B cell (primary cell): ENCODE data around the gene TIAM2. TPM values are rescaled to one million over a fixed set of nuclear protein-coding genes. Genes with fewer than 3 reads are reported as not detected.
"Not testable (repeated sequence)": the region's sequence is repeated elsewhere in the genome, so short reads cannot be mapped to it uniquely, and the experiment has no call there.

Experiments
- ATAC-seq: fragments of 200-7000 bp; cut with Tn5 transposase; one replicate; pipeline ENCODE4 v1.10.0; 2021; ENCODE audit warnings: low read depth, mild to moderate bottlenecking, moderate number of reproducible peaks, moderate library complexity
- CTCF ChIA-PET: fragments of 350-600 bp; sonication (Branson Sonifier 250); formaldehyde crosslinking; loops from one replicate; lab custom pipeline; 2021; ENCODE audit warnings: antibody characterized with exemption, inconsistent platforms; lab: Charles Lee
- POLR2A ChIA-PET: fragments of 350-600 bp; sonication (Branson Sonifier 250); formaldehyde crosslinking; loops from one replicate; lab custom pipeline; 2021; ENCODE audit warnings: antibody characterized with exemption; lab: Charles Lee
- DNase-seq: peaks from one replicate; pipeline ENCODE4 v3.0.0; 2013
- H2AFZ ChIP-seq: 2 replicates; pipeline ENCODE4 v1.6.1; 2012; ENCODE audit warnings: mild to moderate bottlenecking, low read depth, low read length; ENCODE audit not compliant: insufficient read depth, poor library complexity, severe bottlenecking
- H3K27ac ChIP-seq, 2 donors: 1 replicate in 1 of 2; 2 replicates in 1 of 2; pipeline ENCODE4 v1.5.1; 2012 to 2013; ENCODE audit warnings: low read length in 2 of 2, mild to moderate bottlenecking in 2 of 2, moderate library complexity in 1 of 2
- H3K27me3 ChIP-seq, 4 experiments: fragments of 200-600 bp in 1 of 4; sonication (generic) in 1 of 4; replicated peaks in 1 of 4; 1 replicate in 2 of 4; 2 replicates in 2 of 4; pipeline versions ENCODE4 v1.6.1 to v1.7.0; 2013 to 2016; ENCODE audit warnings: low read length in 3 of 4, mild to moderate bottlenecking in 2 of 4, mixed read lengths in 1 of 4, moderate library complexity in 1 of 4; ENCODE audit not compliant: insufficient read depth in 4 of 4, control insufficient read depth in 3 of 4; ENCODE audit errors: control extremely low read depth in 1 of 4
- H3K36me3 ChIP-seq, 2 experiments: replicated peaks in 1 of 2; 1 replicate in 1 of 2; 2 replicates in 1 of 2; pipeline versions ENCODE4 v1.6.1 to v1.7.1; 2013; ENCODE audit warnings: low read length in 1 of 2; ENCODE audit not compliant: insufficient read depth in 2 of 2, control insufficient read depth in 1 of 2; ENCODE audit errors: control extremely low read depth in 1 of 2, extremely low read depth in 1 of 2
- H3K4me1 ChIP-seq, 2 donors: fragments of 200-600 bp in 1 of 2; sonication (generic) in 1 of 2; 1 replicate in 1 of 2; 2 replicates in 1 of 2; pipeline versions ENCODE4 v1.5.1 to v1.6.1; 2013 to 2017; ENCODE audit warnings: low read length in 2 of 2; ENCODE audit not compliant: control insufficient read depth in 2 of 2, insufficient read depth in 2 of 2
- H3K4me2 ChIP-seq: replicated peaks from 2 replicates; pipeline ENCODE3; 2012; ENCODE audit warnings: mild to moderate bottlenecking, low read depth, low read length; ENCODE audit not compliant: poor library complexity, severe bottlenecking
- H3K4me3 ChIP-seq, 5 experiments: fragments of 200-600 bp in 1 of 5; sonication (generic) in 1 of 5; 1 replicate in 3 of 5; 2 replicates in 2 of 5; pipeline versions ENCODE4 v1.5.1 to v1.7.0; 2011 to 2016; ENCODE audit warnings: low read length in 4 of 5, mild to moderate bottlenecking in 4 of 5, low read depth in 2 of 5, control low read depth in 1 of 5, moderate library complexity in 1 of 5; ENCODE audit not compliant: insufficient read depth in 1 of 5; ENCODE audit errors: control extremely low read depth in 1 of 5, extremely low read depth in 1 of 5
- H3K79me2 ChIP-seq: fragments of 200-600 bp; sonication (generic); one replicate; pipeline ENCODE4 v1.6.0; 2016; ENCODE audit warnings: low read length; ENCODE audit not compliant: control insufficient read depth, insufficient read depth
- H3K9ac ChIP-seq: fragments of 200-600 bp; sonication (generic); 2 replicates; pipeline ENCODE4 v1.6.1; 2017; ENCODE audit warnings: mild to moderate bottlenecking, low read length, moderate library complexity
- H3K9me3 ChIP-seq, 3 donors: one replicate each; pipeline versions ENCODE4 v1.6.1 to v1.7.1; 2013; ENCODE audit warnings: low read length in 2 of 3; ENCODE audit not compliant: control insufficient read depth in 2 of 3, insufficient read depth in 1 of 3; ENCODE audit errors: control extremely low read depth in 1 of 3
- H4K20me1 ChIP-seq: 2 replicates; pipeline ENCODE4 v1.6.0; 2012; ENCODE audit warnings: mild to moderate bottlenecking, low read length; ENCODE audit not compliant: insufficient read depth, control insufficient read depth, poor library complexity, severe bottlenecking
- H3K27ac Mint-ChIP-seq: one replicate; pipeline ENCODE4 v1.8.0; 2021; ENCODE audit warnings: mixed read lengths
- H3K27me3 Mint-ChIP-seq: one replicate; pipeline ENCODE4 v1.8.0; 2021; ENCODE audit warnings: mixed read lengths
- H3K4me1 Mint-ChIP-seq: one replicate; pipeline ENCODE4 v1.8.0; 2021; ENCODE audit warnings: mixed read lengths
- H3K4me3 Mint-ChIP-seq: one replicate; pipeline ENCODE4 v1.8.0; 2021; ENCODE audit warnings: mixed read lengths
- H3K9me3 Mint-ChIP-seq: one replicate; pipeline ENCODE4 v1.8.0; 2022; ENCODE audit warnings: mixed read lengths; ENCODE audit not compliant: insufficient read depth
- CTCF ChIP-seq: fragments of 200-600 bp; IDR thresholded peaks from one replicate; pipeline ENCODE4 v1.8.0; 2022; ENCODE audit warnings: antibody characterized with exemption, mild to moderate bottlenecking
- EZH2 ChIP-seq: IDR thresholded peaks from 2 replicates; pipeline ENCODE4 v1.6.1; 2012; ENCODE audit warnings: borderline replicate concordance, low read depth, mild to moderate bottlenecking, moderate library complexity, low read length; ENCODE audit not compliant: insufficient read depth, poor library complexity, severe bottlenecking
- WGBS: methylation state at CpG from one replicate; pipeline ENCODE4 v1.1.5; 2013; ENCODE audit warnings: missing lambda C conversion rate; ENCODE audit not compliant: insufficient coverage; 5-methylcytosine and 5-hydroxymethylcytosine counted together
- intact Hi-C: fragments of 100-400 bp; cut with micrococcal nuclease; formaldehyde crosslinking; loops from one replicate; pipeline ENCODE4 v1.10.0; 2022
- polyA plus RNA-seq: library from polyadenylated mRNA; depleted of rRNA; stranded (reverse); fragments of >200 nt; gene quantifications from 2 replicates; pipeline ENCODE4 v1.2.3, GENCODE V29; 2012
- total RNA-seq, 2 donors: library from RNA; stranded (reverse); fragments of 120-200 nt in 1 of 2; gene quantifications; 1 replicate in 1 of 2; 2 replicates in 1 of 2; pipeline versions ENCODE4 v1.2.3 to v1.2.4, GENCODE V29; 2013 to 2022

Gene TIAM2
- total and polyA plus RNA-seq, 2 donors (not counting 1 experiment from before 2014, with no cell fraction given), result 13.1 to 18.8 TPM

- ChIA-PET POLR2A (no interaction called here), CTCF (no interaction called here)
- no peak for TF ChIP-seq EZH2
- TF ChIP-seq CTCF, result no peak
- Histone ChIP-seq H4K20me1 (no peaks in the 10 kb centered on the region), H3K4me3 (no peak overlapping the region), H2AFZ (no peak overlapping the region), H3K9me3 (peaks cover 0 to 4% (median 0%) of the 10 kb centered on the region in 3 donors), H3K9ac (no peak overlapping the region), H3K4me2 (no peak overlapping the region), H3K79me2 (no peaks in the 10 kb centered on the region), H3K4me1 (no peaks in the 10 kb centered on the region), H3K36me3 (no peaks in the 10 kb centered on the region), H3K27me3 (no peaks in the 10 kb centered on the region), H3K27ac (no peak overlapping the region)
- ATAC-seq (no peak), DNase-seq (no peak)
- intact Hi-C loops, result no loop called here
- Mint-ChIP-seq H3K27ac (no peak overlapping the region), H3K4me3 (no peak overlapping the region), H3K9me3 (peaks cover 4% of the 10 kb centered on the region), H3K27me3 (no peaks in the 10 kb centered on the region), H3K4me1 (peaks cover 4% of the 10 kb centered on the region)
- 92% methylated on average over 6 of the region's 8 CpGs for WGBS
These were observed 105.0 kb downstream of the TIAM2 start for GRCh38 chr6:155100087-155100486.

GRCh38 chr6:155100591-155100990 is 105.5 kb downstream of the TIAM2 start:
- intact Hi-C loops, result no loop called here
- Histone ChIP-seq H3K4me3 (no peak overlapping the region), H3K36me3 (no peaks in the 10 kb centered on the region), H3K9ac (no peak overlapping the region), H3K4me2 (no peak overlapping the region), H3K9me3 (peaks cover 0 to 4% (median 0%) of the 10 kb centered on the region in 3 donors), H4K20me1 (no peaks in the 10 kb centered on the region), H3K79me2 (no peaks in the 10 kb centered on the region), H3K4me1 (no peaks in the 10 kb centered on the region), H3K27me3 (no peaks in the 10 kb centered on the region), H2AFZ (no peak overlapping the region), H3K27ac (no peak overlapping the region)
- Mint-ChIP-seq H3K9me3 (peaks cover 4% of the 10 kb centered on the region), H3K4me3 (no peak overlapping the region), H3K4me1 (peaks cover 4% of the 10 kb centered on the region), H3K27me3 (no peaks in the 10 kb centered on the region), H3K27ac (no peak overlapping the region)
- WGBS, result 96% methylated on average over 4 of the region's 6 CpGs
- TF ChIP-seq EZH2, result no peak
- no peak for TF ChIP-seq CTCF
- ChIA-PET CTCF (no interaction called here), POLR2A (no interaction called here)
- DNase-seq (no peak), ATAC-seq (no peak)

GRCh38 chr6:155103083-155103645 is 108.0 kb downstream of the TIAM2 start:
- H3K4me1 ChIP-seq, H3K9me3 ChIP-seq, H2AFZ ChIP-seq, H3K4me3 ChIP-seq, H3K27ac ChIP-seq, H3K9ac ChIP-seq, H3K27ac Mint-ChIP-seq, ATAC-seq, H4K20me1 ChIP-seq, DNase-seq, H3K4me2 ChIP-seq, POLR2A ChIA-PET, H3K27me3 Mint-ChIP-seq, H3K27me3 ChIP-seq, H3K79me2 ChIP-seq, H3K4me1 Mint-ChIP-seq, CTCF ChIA-PET, H3K4me3 Mint-ChIP-seq, intact Hi-C loops, H3K9me3 Mint-ChIP-seq, H3K36me3 ChIP-seq: not testable (repeated sequence)
- WGBS, result 100% methylated on average over 4 of the region's 9 CpGs
